ENCODE data around the gene ARHGAP18.

Gene ARHGAP18

DNA sequence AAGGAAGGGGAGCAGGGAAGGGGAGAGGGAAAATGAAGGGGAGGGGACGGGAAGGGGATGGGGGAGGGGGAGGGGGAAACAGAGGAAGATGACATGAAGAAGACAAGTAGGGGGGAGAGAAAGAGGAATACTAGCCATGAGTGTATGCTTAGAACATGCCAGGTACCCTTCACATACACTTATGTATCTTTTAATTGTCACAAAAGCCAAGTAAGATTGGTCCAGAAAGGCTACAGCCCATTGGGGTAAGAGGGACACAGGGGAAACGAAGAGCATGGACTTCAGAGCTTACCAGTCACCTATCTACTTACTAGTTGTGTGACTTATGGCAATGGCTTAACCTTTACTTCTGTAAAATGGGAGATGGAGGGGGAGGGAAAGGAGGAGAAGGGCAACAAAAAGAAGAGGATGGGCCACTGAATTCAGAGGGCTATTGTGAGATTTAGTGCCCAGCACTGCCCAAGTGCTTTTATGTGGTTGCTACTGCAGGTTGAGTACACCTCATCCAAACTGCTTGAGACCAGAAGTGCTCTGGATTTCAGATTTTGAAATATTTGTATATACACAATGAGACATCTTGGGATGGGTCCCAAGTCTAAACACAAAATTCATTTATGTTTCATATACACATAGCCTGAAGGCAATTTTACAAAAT is 90.3 kb downstream of the ARHGAP18 start:
- Histone ChIP-seq H3K4me2 (ENCODE audit: low read depth, low read length, poor library complexity, severe bottlenecking) (no peak overlapping the region), H3K36me3 (ENCODE audit: low read length) (no peaks in the 10 kb centered on the region), H3K79me2 (ENCODE audit: insufficient read depth, low read length) (no peaks in the 10 kb centered on the region), H3F3A (ENCODE audit: insufficient read depth) (no peaks in the 10 kb centered on the region), H3K9me2 (replicated peaks; ENCODE audit: insufficient read depth, low read length) (no peaks in the 10 kb centered on the region), H3K9ac (ENCODE audit: low read length) (no peak overlapping the region), H3K4me3 (ENCODE audit: insufficient read depth, low read length, poor library complexity, severe bottlenecking) (no peak overlapping the region), H3K27ac (ENCODE audit: low read depth, low read length) (no peak overlapping the region), H3K9me3 (ENCODE audit: insufficient read depth, low read length) (no peaks in the 10 kb centered on the region), H4K20me1 (ENCODE audit: low read depth, low read length) (0 out of 2 replicates have a peak, but pooled peaks cover 4% of the 10 kb centered on the region), H2AFZ (ENCODE audit: low read depth, low read length, severe bottlenecking) (no peak overlapping the region), H3K27me3 (ENCODE audit: low read length) (no peaks in the 10 kb centered on the region)
- no peak for TF ChIP-seq EZH2phosphoT487 (conservative IDR thresholded peaks at IDR 0.05; ENCODE audit: low read length)

DNA sequence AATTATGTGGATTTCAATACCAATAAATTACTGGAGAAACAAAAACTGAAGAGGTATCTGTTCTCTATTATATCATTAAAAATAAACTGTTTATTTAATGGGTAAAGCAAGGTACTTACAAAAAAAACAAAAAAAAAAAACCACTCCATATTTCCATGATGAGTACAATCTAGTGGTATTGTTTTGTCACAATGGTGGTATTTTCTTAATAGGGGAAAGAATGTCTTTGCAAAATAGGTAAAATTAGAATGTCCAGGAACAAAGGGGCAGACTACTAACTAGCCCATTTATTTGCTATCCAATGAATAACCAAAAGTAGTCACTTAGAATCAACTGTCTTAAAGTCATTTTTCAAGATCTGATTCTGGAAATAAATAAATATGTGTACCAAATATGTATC is 92.0 kb downstream of the ARHGAP18 start:
- Histone ChIP-seq H4K20me1 (ENCODE audit: low read depth, low read length) (0 out of 2 replicates have a peak, but pooled peaks cover 4% of the 10 kb centered on the region), H2AFZ (ENCODE audit: low read depth, low read length, severe bottlenecking) (no peak overlapping the region), H3K9me3 (ENCODE audit: insufficient read depth, low read length) (no peaks in the 10 kb centered on the region), H3K4me2 (ENCODE audit: low read depth, low read length, poor library complexity, severe bottlenecking) (no peak overlapping the region), H3K9ac (ENCODE audit: low read length) (no peak overlapping the region), H3K27ac (ENCODE audit: low read depth, low read length) (no peak overlapping the region), H3K4me3 (ENCODE audit: insufficient read depth, low read length, poor library complexity, severe bottlenecking) (no peak overlapping the region), H3K9me2 (replicated peaks; ENCODE audit: insufficient read depth, low read length) (no peaks in the 10 kb centered on the region), H3K36me3 (ENCODE audit: low read length) (no peaks in the 10 kb centered on the region), H3F3A (ENCODE audit: insufficient read depth) (no peaks in the 10 kb centered on the region), H3K27me3 (ENCODE audit: low read length) (no peaks in the 10 kb centered on the region), H3K79me2 (ENCODE audit: insufficient read depth, low read length) (no peaks in the 10 kb centered on the region)
- no peak for TF ChIP-seq EZH2phosphoT487 (conservative IDR thresholded peaks at IDR 0.05; ENCODE audit: low read length)
- TF ChIP-seq, protein P1, sequence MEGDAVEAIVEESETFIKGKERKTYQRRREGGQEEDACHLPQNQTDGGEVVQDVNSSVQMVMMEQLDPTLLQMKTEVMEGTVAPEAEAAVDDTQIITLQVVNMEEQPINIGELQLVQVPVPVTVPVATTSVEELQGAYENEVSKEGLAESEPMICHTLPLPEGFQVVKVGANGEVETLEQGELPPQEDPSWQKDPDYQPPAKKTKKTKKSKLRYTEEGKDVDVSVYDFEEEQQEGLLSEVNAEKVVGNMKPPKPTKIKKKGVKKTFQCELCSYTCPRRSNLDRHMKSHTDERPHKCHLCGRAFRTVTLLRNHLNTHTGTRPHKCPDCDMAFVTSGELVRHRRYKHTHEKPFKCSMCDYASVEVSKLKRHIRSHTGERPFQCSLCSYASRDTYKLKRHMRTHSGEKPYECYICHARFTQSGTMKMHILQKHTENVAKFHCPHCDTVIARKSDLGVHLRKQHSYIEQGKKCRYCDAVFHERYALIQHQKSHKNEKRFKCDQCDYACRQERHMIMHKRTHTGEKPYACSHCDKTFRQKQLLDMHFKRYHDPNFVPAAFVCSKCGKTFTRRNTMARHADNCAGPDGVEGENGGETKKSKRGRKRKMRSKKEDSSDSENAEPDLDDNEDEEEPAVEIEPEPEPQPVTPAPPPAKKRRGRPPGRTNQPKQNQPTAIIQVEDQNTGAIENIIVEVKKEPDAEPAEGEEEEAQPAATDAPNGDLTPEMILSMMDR (IDR thresholded peaks at IDR 0.05; ENCODE audit: insufficient read depth, low read length, poor library complexity, severe bottlenecking), result no peak

DNA sequence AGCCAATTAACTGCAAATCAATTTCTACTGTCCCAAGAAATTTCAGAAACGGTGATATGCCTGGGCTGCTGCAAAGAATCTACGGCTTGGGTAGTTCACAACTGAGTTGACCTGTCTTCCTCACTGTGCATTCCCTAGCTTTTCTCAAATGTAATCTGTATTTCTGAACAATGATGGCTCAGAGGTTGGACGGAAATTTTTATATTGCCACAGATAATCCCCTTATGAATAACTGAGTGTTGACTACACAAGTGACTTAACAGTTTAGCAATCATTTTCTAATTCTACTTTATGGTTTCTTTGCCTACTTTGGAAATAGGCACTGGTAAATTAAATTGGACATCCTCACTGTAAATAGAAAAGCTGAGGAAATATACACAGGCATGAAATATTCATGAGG is 94.5 kb downstream of the ARHGAP18 start:
- Histone ChIP-seq H4K20me1 (ENCODE audit: low read depth, low read length) (0 out of 2 replicates have a peak, but pooled peaks cover 4% of the 10 kb centered on the region), H2AFZ (ENCODE audit: low read depth, low read length, severe bottlenecking) (no peak overlapping the region), H3K9me2 (replicated peaks; ENCODE audit: insufficient read depth, low read length) (no peaks in the 10 kb centered on the region), H3K9ac (ENCODE audit: low read length) (no peak overlapping the region), H3K9me3 (ENCODE audit: insufficient read depth, low read length) (no peaks in the 10 kb centered on the region), H3K27me3 (ENCODE audit: low read length) (no peaks in the 10 kb centered on the region), H3K4me3 (ENCODE audit: insufficient read depth, low read length, poor library complexity, severe bottlenecking) (no peak overlapping the region), H3K4me2 (ENCODE audit: low read depth, low read length, poor library complexity, severe bottlenecking) (no peak overlapping the region), H3K27ac (ENCODE audit: low read depth, low read length) (no peak overlapping the region), H3F3A (ENCODE audit: insufficient read depth) (no peaks in the 10 kb centered on the region), H3K79me2 (ENCODE audit: insufficient read depth, low read length) (no peaks in the 10 kb centered on the region), H3K36me3 (ENCODE audit: low read length) (no peaks in the 10 kb centered on the region)
- TF ChIP-seq, protein P1 (IDR thresholded peaks at IDR 0.05; ENCODE audit: insufficient read depth, low read length, poor library complexity, severe bottlenecking), result no peak
- TF ChIP-seq EZH2phosphoT487 (conservative IDR thresholded peaks at IDR 0.05; ENCODE audit: low read length), result no peak

DNA sequence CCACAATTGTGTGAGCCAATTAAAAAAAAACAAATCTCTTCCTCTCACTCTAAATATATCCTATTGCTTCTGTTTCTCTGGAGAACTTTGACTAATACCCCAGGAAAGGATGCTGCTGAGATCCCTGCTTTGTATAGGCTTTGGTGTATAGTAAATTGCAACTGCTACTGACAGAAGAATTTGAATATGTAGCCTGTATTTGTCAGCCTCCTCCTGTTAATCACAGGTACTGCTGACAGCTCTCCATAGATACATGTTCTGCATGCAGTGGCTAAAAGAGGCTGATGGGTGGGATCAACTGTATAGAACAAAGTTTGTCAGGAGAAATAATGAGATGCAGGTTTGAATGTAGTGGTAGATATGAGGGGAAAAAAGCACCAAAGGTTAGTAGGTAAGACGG is 95.0 kb downstream of the ARHGAP18 start:
- H2AFZ ChIP-seq (ENCODE audit: low read depth, low read length, severe bottlenecking), result no peak overlapping the region
- no peak overlapping the region for H3K4me2 ChIP-seq (ENCODE audit: low read depth, low read length, poor library complexity, severe bottlenecking)
- H3K9ac ChIP-seq (ENCODE audit: low read length), result no peak overlapping the region
- no peaks in the 10 kb centered on the region for H3F3A ChIP-seq (ENCODE audit: insufficient read depth)
- no peak overlapping the region for H3K27ac ChIP-seq (ENCODE audit: low read depth, low read length)
- H3K9me3 ChIP-seq (ENCODE audit: insufficient read depth, low read length), result no peaks in the 10 kb centered on the region
- H3K79me2 ChIP-seq (ENCODE audit: insufficient read depth, low read length), result no peaks in the 10 kb centered on the region
- no peak for TF ChIP-seq EZH2phosphoT487 (conservative IDR thresholded peaks at IDR 0.05; ENCODE audit: low read length)
- TF ChIP-seq, protein P1 (IDR thresholded peaks at IDR 0.05; ENCODE audit: insufficient read depth, low read length, poor library complexity, severe bottlenecking), result no peak
- 0 out of 2 replicates have a peak, but pooled peaks cover 4% of the 10 kb centered on the region for H4K20me1 ChIP-seq (ENCODE audit: low read depth, low read length)
- H3K9me2 ChIP-seq (replicated peaks; ENCODE audit: insufficient read depth, low read length), result no peaks in the 10 kb centered on the region
- no peaks in the 10 kb centered on the region for H3K36me3 ChIP-seq (ENCODE audit: low read length)
- no peak overlapping the region for H3K4me3 ChIP-seq (ENCODE audit: insufficient read depth, low read length, poor library complexity, severe bottlenecking)
- H3K27me3 ChIP-seq (ENCODE audit: low read length), result no peaks in the 10 kb centered on the region

Data from SU-DHL-6 (cell line).